Activated CD4-positive, alpha-beta T cell treated with anti-CD3 and anti-CD28 coated beads, Interleukin-2, amount 10 ng/mL, durations not matched to agents 24 days and 14 days (primary cell): ENCODE measurements around the gene PKNOX2. TPM values are rescaled to one million over a fixed set of nuclear protein-coding genes. Genes with fewer than 3 reads are reported as not detected.

Experiments
- DNase-seq: peaks from one replicate; pipeline ENCODE4 v3.0.0; 2022
- H3K27ac Mint-ChIP-seq: one replicate; pipeline ENCODE4 v1.8.0; 2022; ENCODE audit warnings: mild to moderate bottlenecking, mixed read lengths
- H3K27me3 Mint-ChIP-seq: one replicate; pipeline ENCODE4 v1.8.0; 2022; ENCODE audit warnings: mixed read lengths
- H3K36me3 Mint-ChIP-seq: one replicate; pipeline ENCODE4 v1.8.0; 2022; ENCODE audit warnings: low read depth, mild to moderate bottlenecking, mixed read lengths
- H3K4me1 Mint-ChIP-seq: one replicate; pipeline ENCODE4 v1.8.0; 2021; ENCODE audit warnings: mixed read lengths
- H3K4me3 Mint-ChIP-seq: one replicate; pipeline ENCODE4 v1.8.0; 2022; ENCODE audit warnings: mild to moderate bottlenecking, moderate library complexity, mixed read lengths
- H3K9me3 Mint-ChIP-seq: one replicate; pipeline ENCODE4 v1.8.0; 2021; ENCODE audit warnings: mixed read lengths
- intact Hi-C: fragments of 100-400 bp; cut with micrococcal nuclease; formaldehyde crosslinking; loops from one replicate; pipeline ENCODE4 v1.15.1; 2023
- total RNA-seq: library from RNA; stranded (reverse); gene quantifications from 2 replicates; pipeline ENCODE4 v1.2.3, GENCODE V29; 2022

Gene PKNOX2
- total RNA-seq, 1 donor from 2014 or later, result not detected

GRCh38 chr11:125188021-125188420 lies 23.5 kb downstream of the PKNOX2 start:
- H3K9me3 Mint-ChIP-seq, result no peaks in the 10 kb centered on the region
- no peak overlapping the region for H3K4me3 Mint-ChIP-seq
- intact Hi-C loops, result no loop called here
- no peaks in the 10 kb centered on the region for H3K4me1 Mint-ChIP-seq
- peaks cover 40% of the 10 kb centered on the region for H3K27me3 Mint-ChIP-seq
- no peaks in the 10 kb centered on the region for H3K36me3 Mint-ChIP-seq
- H3K27ac Mint-ChIP-seq, result no peak overlapping the region
- no peak for DNase-seq

GRCh38 chr11:125190566-125190965 lies 26.0 kb downstream of the PKNOX2 start:
- no peak overlapping the region for H3K27ac Mint-ChIP-seq
- H3K9me3 Mint-ChIP-seq, result no peaks in the 10 kb centered on the region
- H3K36me3 Mint-ChIP-seq, result no peaks in the 10 kb centered on the region
- no peak overlapping the region for H3K4me3 Mint-ChIP-seq
- no peaks in the 10 kb centered on the region for H3K4me1 Mint-ChIP-seq
- peaks cover 38% of the 10 kb centered on the region for H3K27me3 Mint-ChIP-seq
- no peak for DNase-seq
- intact Hi-C loops, result no loop called here

GRCh38 chr11:125192183-125192582 lies 27.6 kb downstream of the PKNOX2 start:
- Mint-ChIP-seq H3K4me3 (no peak overlapping the region), H3K36me3 (no peaks in the 10 kb centered on the region), H3K27ac (no peak overlapping the region), H3K9me3 (no peaks in the 10 kb centered on the region), H3K4me1 (no peaks in the 10 kb centered on the region), H3K27me3 (peaks cover 33% of the 10 kb centered on the region)
- intact Hi-C loops, result no loop called here
- DNase-seq, result no peak

- Mint-ChIP-seq H3K36me3 (no peaks in the 10 kb centered on the region), H3K4me3 (no peak overlapping the region), H3K27ac (no peak overlapping the region), H3K27me3 (peaks cover 30% of the 10 kb centered on the region), H3K9me3 (no peaks in the 10 kb centered on the region), H3K4me1 (no peaks in the 10 kb centered on the region)
- intact Hi-C loops, result no loop called here
- no peak for DNase-seq
Measured at GRCh38 chr11:125192717-125193415, 28.3 kb downstream of the PKNOX2 start.

GRCh38 chr11:125193416-125193726 lies 28.8 kb downstream of the PKNOX2 start:
- H3K36me3 Mint-ChIP-seq, result no peaks in the 10 kb centered on the region
- no peak overlapping the region for H3K4me3 Mint-ChIP-seq
- no peaks in the 10 kb centered on the region for H3K9me3 Mint-ChIP-seq
- peaks cover 27% of the 10 kb centered on the region for H3K27me3 Mint-ChIP-seq
- DNase-seq, result no peak
- intact Hi-C loops, result no loop called here
- H3K27ac Mint-ChIP-seq, result no peak overlapping the region
- no peaks in the 10 kb centered on the region for H3K4me1 Mint-ChIP-seq

- Mint-ChIP-seq H3K27ac (no peak overlapping the region), H3K9me3 (no peaks in the 10 kb centered on the region), H3K36me3 (no peaks in the 10 kb centered on the region), H3K4me3 (no peak overlapping the region), H3K27me3 (peaks cover 22% of the 10 kb centered on the region), H3K4me1 (no peaks in the 10 kb centered on the region)
- intact Hi-C loops, result no loop called here
- no peak for DNase-seq
Measured at GRCh38 chr11:125193841-125194240, 29.3 kb downstream of the PKNOX2 start.

- no peaks in the 10 kb centered on the region for H3K4me1 Mint-ChIP-seq
- H3K4me3 Mint-ChIP-seq, result no peak overlapping the region
- H3K27ac Mint-ChIP-seq, result no peak overlapping the region
- H3K9me3 Mint-ChIP-seq, result no peaks in the 10 kb centered on the region
- H3K36me3 Mint-ChIP-seq, result no peaks in the 10 kb centered on the region
- DNase-seq, result no peak
- intact Hi-C loops, result no loop called here
- H3K27me3 Mint-ChIP-seq, result no peaks in the 10 kb centered on the region
Measured at GRCh38 chr11:125199915-125200314, 35.4 kb downstream of the PKNOX2 start.

GRCh38 chr11:125200441-125200840 lies 35.9 kb downstream of the PKNOX2 start:
- no peaks in the 10 kb centered on the region for H3K36me3 Mint-ChIP-seq
- H3K4me3 Mint-ChIP-seq, result no peak overlapping the region
- DNase-seq, result no peak
- H3K4me1 Mint-ChIP-seq, result no peaks in the 10 kb centered on the region
- no peak overlapping the region for H3K27ac Mint-ChIP-seq
- H3K27me3 Mint-ChIP-seq, result no peaks in the 10 kb centered on the region
- H3K9me3 Mint-ChIP-seq, result no peaks in the 10 kb centered on the region
- intact Hi-C loops, result no loop called here

GRCh38 chr11:125201525-125202141 lies 37.1 kb downstream of the PKNOX2 start:
- Mint-ChIP-seq H3K36me3 (no peaks in the 10 kb centered on the region), H3K4me3 (no peak overlapping the region), H3K27me3 (no peaks in the 10 kb centered on the region), H3K27ac (no peak overlapping the region), H3K9me3 (no peaks in the 10 kb centered on the region), H3K4me1 (no peaks in the 10 kb centered on the region)
- intact Hi-C loops, result no loop called here
- DNase-seq, result no peak

- Mint-ChIP-seq H3K27me3 (no peaks in the 10 kb centered on the region), H3K4me1 (no peaks in the 10 kb centered on the region), H3K9me3 (no peaks in the 10 kb centered on the region), H3K4me3 (no peak overlapping the region), H3K27ac (no peak overlapping the region), H3K36me3 (no peaks in the 10 kb centered on the region)
- intact Hi-C loops, result no loop called here
- no peak for DNase-seq
Measured at GRCh38 chr11:125202362-125202880, 37.9 kb downstream of the PKNOX2 start.

- no peaks in the 10 kb centered on the region for H3K36me3 Mint-ChIP-seq
- no peaks in the 10 kb centered on the region for H3K9me3 Mint-ChIP-seq
- H3K4me1 Mint-ChIP-seq, result no peaks in the 10 kb centered on the region
- no peak overlapping the region for H3K27ac Mint-ChIP-seq
- DNase-seq, result no peak
- intact Hi-C loops, result no loop called here
- no peak overlapping the region for H3K4me3 Mint-ChIP-seq
- H3K27me3 Mint-ChIP-seq, result no peaks in the 10 kb centered on the region
Measured at GRCh38 chr11:125202977-125203376, 38.4 kb downstream of the PKNOX2 start.

GRCh38 chr11:125207866-125208425 lies 43.4 kb downstream of the PKNOX2 start:
- Mint-ChIP-seq H3K36me3 (no peaks in the 10 kb centered on the region), H3K4me3 (no peak overlapping the region), H3K4me1 (no peaks in the 10 kb centered on the region), H3K27me3 (peaks cover 2% of the 10 kb centered on the region), H3K9me3 (no peaks in the 10 kb centered on the region), H3K27ac (no peak overlapping the region)
- DNase-seq, result no peak
- intact Hi-C loops, result no loop called here

- intact Hi-C loops, result no loop called here
- Mint-ChIP-seq H3K9me3 (no peaks in the 10 kb centered on the region), H3K27ac (no peak overlapping the region), H3K4me3 (no peak overlapping the region), H3K4me1 (no peaks in the 10 kb centered on the region), H3K27me3 (peaks cover 4% of the 10 kb centered on the region), H3K36me3 (no peaks in the 10 kb centered on the region)
- no peak for DNase-seq
Measured at GRCh38 chr11:125210066-125210465, 45.5 kb downstream of the PKNOX2 start.

GRCh38 chr11:125211191-125211947 lies 46.8 kb downstream of the PKNOX2 start:
- no peaks in the 10 kb centered on the region for H3K9me3 Mint-ChIP-seq
- peaks cover 4% of the 10 kb centered on the region for H3K27me3 Mint-ChIP-seq
- no peak for DNase-seq
- no peaks in the 10 kb centered on the region for H3K4me1 Mint-ChIP-seq
- no peak overlapping the region for H3K4me3 Mint-ChIP-seq
- H3K27ac Mint-ChIP-seq, result no peak overlapping the region
- intact Hi-C loops, result no loop called here
- no peaks in the 10 kb centered on the region for H3K36me3 Mint-ChIP-seq
